Transverse colon (tissue), 4 donors: ENCODE measurements around the gene BAZ2A.

Source experiments
- CTCF ChIP-seq, 5 experiments: fragments of 200-600 bp in 3 of 5; fragments of 450-650 bp in 2 of 5; sonication (generic) in 3 of 5; IDR thresholded peaks; 1 replicate in 2 of 5; 2 replicates in 3 of 5; pipeline ENCODE4 v1.5.1; 2016 to 2017; ENCODE audit warnings: antibody characterized with exemption in 5 of 5, inconsistent platforms in 3 of 5, mild to moderate bottlenecking in 2 of 5, moderate library complexity in 1 of 5
- POLR2A ChIP-seq: fragments of 450-650 bp; IDR thresholded peaks from one replicate; pipeline ENCODE4 v1.6.1; 2016; ENCODE audit warnings: antibody characterized with exemption, mild to moderate bottlenecking, moderate library complexity
- POLR2AphosphoS5 ChIP-seq, 3 donors: sonication (generic); formaldehyde crosslinking; IDR thresholded peaks; one replicate each; pipeline ENCODE4 v1.6.1; 2016; ENCODE audit warnings: antibody characterized with exemption in 3 of 3

- no peak for TF ChIP-seq POLR2A
- no peak for TF ChIP-seq POLR2AphosphoS5 (IDR thresholded peaks at IDR 0.05)
- TF ChIP-seq CTCF (IDR thresholded peaks at IDR 0.05): no peak
Measured at GRCh38 chr12:56568146-56568545, 62.0 kb downstream of the BAZ2A start.
